ENCODE results near the gene KCNT1. TPM values are rescaled to one million over a fixed set of nuclear protein-coding genes. Genes with fewer than 3 reads are reported as not detected.

The KCNT1 gene
- total RNA-seq, 1 donor from 2014 or later = not detected

DNA sequence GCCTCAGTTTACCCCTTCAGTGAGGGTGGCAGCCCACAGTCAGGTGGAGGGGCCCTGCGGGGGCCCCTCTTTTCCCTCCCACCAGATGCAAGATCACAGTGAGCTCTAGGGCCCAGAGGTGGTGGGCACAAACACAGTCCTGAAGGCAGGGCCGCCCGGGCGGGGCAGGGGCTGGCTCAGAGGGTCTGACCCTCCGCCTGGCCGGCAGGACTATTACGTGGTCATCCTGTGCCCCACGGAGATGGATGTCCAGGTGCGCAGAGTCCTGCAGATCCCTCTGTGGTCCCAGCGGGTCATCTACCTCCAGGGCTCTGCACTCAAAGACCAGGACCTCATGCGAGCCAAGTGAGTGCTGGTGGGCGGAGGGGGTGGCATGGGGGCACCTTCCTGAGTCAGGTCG lies 63.4 kb downstream of the KCNT1 start:
- DNase-seq (ENCODE audit: low read depth in 2 of 2) = no peak

DNA sequence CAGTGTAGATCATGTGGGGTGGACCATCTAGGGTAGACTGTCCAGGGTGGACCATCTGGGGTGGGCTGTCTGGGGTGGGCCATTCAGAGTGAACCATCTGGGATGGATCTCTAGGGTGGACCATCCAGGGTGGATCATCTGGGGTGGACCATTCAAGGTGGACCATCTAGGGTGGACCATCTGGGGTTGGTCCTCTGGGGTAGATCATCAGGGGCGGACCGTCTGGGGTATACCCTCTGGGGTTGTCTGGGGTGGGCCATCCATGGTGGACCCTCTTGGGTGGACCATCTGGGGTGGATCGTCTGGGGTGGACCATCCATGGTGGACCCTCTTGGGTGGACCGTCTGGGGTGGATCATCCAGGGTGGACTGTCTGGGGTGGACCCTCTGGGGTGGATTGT lies 64.3 kb downstream of the KCNT1 start:
- DNase-seq (ENCODE audit: low read depth in 2 of 2) = no peak

DNA sequence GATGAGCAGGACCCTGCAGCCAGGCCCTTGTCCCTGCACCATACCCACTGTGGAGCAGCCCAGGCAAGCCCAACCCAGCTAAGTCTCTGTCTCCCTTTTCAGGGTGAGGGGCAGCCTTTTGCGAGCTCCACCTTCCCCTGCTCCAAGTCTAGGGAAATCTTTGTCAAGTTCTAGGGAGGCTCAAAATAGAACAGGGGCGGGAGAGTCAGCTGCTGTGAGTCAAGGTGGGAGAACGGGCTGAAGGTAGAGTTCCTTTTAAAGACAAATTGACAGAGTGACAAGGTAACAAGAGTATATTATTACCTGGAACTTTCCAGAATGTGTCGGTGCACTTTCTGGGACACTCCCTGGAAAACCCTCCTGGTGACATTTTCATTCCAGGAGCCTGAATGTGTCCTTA lies 64.7 kb downstream of the KCNT1 start:
- no peak for DNase-seq (ENCODE audit: low read depth in 2 of 2)

DNA sequence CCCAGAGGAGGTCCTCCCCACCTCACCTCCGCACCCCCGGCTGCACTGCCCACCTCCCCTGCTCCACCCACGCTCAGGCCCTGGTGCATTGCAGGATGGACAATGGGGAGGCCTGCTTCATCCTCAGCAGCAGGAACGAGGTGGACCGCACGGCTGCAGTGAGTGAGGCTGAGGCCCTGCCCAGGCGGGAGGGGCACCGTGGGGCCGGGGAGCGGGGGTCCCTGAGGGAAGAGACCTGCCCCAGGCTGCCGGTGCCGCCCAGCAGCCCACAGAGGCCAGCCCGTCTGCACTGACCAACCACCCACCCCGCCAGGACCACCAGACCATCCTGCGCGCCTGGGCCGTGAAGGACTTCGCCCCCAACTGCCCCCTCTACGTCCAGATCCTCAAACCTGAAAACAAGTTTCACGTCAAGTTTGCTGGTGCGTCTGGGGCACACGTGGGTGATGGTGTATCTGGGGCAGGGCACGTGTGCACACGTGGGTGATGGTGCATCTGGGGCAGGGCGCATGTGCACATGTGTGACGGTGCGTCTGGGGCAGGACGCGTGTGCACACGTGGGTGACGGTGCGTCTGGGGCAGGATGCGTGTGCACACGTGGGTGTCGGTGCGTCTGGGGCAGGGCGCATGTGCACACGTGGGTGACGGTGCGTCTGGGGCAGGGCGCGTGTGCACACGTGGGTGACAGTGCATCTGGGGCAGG lies 66.7 kb downstream of the KCNT1 start:
- DNase-seq (ENCODE audit: low read depth in 2 of 2) = no peak

DNA sequence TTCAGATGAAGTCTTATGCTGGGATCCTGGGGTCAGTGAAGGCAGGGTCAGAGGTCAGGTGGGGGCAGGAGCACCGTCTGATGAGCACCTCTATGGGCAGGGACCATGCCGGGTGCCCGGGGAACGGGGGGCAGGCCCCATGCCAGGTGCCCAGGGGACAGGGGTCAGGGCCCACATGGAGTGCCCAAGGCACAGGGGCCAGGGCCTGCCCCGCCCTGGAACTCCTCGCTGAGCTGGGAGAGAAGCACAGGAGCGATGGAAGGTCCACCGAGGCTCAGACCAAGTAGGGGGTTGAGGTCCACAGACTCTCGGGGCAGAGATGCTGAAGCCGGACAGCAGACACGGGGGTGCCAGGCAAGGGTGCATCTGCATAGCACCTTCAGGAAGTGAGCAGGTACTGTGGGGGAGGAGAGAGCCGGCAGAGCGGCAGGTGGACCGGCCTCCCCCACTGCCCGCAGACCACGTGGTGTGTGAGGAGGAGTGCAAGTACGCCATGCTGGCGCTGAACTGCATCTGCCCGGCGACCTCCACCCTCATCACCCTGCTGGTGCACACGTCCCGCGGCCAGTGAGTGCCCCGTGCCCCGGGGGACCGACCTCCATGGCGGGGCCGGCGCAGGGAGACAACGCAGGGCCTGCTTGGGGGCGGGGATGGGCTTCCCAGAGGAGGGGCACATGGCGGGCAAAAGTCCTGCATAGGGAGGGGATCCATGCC lies 67.7 kb downstream of the KCNT1 start:
- no peak for DNase-seq (ENCODE audit: low read depth in 2 of 2)

DNA sequence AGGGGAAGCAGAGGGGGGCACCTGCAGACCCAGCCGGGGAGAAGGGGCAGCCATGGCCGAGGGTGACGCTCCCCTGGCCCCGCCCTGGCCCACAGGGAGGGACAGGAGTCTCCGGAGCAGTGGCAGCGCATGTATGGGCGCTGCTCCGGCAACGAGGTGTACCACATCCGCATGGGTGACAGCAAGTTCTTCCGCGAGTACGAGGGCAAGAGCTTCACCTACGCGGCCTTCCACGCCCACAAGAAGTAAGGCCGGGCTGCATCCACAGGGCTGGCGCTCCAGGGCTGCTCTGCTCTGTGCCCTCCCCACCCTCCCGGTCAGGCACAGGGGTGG lies 68.2 kb downstream of the KCNT1 start:
- no peak for DNase-seq (ENCODE audit: low read depth in 2 of 2)

DNA sequence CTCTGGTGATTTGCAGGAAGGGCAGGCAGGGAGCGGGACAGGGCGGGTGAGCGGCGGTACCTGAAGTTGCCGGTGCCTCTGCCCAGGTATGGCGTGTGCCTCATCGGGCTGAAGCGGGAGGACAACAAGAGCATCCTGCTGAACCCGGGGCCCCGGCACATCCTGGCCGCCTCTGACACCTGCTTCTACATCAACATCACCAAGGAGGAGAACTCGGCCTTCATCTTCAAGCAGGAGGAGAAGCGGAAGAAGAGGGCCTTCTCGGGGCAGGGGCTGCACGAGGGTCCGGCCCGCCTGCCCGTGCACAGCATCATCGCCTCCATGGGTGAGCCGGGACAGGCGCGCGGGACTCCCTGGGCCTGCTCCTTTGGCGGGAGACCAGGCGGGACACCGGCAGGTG lies 68.8 kb downstream of the KCNT1 start:
- DNase-seq (ENCODE audit: low read depth in 2 of 2) = no peak

DNA sequence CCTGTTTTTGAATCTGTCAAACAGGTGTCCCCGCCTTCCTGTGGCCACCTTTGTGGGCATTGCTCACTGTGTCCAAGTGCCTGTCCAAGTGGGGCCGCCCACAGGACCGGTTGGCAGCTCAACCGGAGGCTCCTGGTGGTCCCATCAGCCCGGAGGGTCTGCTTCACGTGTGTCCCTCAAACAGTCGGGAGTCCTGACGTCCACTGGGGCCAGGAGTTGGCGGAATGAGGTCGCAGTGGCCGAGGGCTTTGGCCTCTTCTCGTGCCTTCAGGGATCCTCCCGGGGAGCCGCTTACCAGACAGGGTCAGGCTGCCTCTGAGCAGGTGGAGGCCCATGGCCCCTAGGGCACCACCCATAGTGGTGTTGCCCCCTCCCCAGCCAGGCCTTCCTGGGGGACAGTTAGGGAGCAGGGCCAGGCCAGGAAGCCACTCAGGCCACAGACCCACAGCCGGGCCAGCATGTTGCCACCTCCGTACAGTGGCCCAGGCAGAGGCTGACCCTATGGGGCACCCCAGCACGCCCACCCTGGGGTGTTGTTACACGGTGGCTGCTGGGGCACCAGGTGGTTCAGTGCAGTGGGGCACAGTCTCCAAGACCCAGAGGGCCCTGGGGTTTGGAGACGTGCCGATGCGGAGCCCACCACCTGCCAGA lies 69.5 kb downstream of the KCNT1 start:
- no peak for DNase-seq (ENCODE audit: low read depth in 2 of 2)

DNA sequence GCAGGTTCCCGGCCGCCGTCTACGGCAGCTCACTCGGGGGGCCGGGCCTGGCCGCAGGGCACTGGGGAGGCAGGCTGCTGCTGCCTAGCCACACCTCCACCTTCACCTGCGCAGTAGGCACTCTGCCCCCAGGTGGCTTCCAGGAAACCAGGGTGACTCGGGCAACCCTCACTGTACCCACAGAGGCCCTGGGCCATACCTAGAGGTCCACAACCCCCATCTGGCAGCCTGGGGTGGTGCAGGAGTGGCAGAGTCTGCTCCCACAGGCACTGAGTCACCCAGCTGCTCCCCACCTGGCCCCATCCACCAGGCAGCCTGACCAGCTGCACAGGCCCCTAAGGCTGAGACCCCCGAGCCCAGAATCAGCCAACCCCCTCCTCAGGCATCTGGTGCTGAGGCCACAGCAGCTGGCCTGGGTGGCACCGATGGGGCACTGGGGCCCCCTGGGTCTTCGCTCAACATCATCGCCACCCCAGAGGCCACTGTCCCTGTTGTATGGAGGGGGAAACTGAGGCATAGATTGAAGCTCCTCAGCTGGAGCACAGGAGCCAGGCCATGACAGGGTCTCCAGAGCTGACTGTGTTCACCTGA lies 70.2 kb downstream of the KCNT1 start:
- DNase-seq (ENCODE audit: low read depth in 2 of 2) = no peak

DNA sequence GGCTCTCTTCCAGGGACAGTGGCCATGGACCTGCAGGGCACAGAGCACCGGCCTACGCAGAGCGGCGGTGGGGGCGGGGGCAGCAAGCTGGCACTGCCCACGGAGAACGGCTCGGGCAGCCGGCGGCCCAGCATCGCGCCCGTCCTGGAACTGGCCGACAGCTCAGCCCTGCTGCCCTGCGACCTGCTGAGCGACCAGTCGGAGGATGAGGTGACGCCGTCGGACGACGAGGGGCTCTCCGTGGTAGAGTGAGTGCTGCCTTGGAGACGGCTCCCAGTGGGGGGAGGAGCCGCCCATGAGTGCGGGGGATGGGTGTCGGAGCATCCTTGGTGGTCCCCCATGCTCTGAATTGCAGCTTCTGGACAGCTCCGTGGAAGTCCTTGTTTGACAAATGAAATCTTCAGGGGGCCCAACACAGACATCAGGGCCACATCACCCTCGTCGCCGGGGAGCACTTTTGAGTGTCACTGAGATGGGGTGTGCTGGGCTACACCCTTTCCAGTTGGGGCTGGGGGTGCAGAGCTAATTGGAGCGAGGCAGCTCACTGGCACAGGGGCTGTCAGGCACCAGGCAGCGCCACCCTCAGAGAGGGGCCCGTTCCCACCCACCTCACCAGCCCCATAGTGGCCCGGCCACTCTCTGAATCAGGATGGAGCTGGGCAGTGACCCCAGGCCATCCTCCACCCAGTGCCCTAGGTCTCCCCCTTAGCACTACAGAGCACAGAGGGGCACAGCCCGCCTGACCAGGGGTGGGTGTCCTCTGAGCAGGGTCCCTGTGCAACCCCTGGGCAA lies 70.9 kb downstream of the KCNT1 start:
- no peak for DNase-seq (ENCODE audit: low read depth in 2 of 2)

DNA sequence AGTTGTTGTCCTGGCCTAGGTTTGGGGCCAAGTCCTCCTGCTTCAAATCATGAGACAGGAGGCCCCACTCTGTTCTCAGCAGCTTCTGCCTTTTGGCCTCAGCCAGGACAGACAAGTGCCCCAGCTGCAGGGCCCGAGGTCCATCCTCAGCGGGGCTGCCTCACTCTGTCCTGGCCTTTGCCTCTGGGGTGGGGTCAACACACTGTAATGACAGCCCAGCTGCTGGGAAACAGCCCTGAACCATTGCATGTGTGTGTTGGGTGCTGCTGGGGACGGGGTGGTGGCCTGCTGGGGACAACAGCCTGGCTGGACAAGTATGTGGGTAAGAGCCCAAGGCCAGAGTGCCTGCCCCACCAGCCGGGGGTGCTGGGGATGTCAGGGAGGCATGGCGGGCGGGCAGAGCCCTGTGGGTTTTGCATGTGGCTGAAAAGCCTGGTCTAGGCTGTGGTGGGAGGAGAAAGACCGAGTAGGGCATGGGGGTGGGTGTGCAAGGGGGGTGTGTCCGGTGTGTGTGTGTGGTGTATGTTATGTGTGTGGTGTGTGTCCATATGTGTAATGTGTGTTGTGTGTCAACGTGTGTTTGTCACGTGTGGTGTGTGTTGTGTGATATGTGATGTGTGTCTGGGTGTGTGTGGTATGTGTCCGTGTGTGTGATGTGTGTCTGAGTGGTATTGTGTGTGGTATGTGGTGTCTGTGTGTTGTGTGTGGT lies 71.7 kb downstream of the KCNT1 start:
- DNase-seq (ENCODE audit: low read depth in 2 of 2) = no peak

DNA sequence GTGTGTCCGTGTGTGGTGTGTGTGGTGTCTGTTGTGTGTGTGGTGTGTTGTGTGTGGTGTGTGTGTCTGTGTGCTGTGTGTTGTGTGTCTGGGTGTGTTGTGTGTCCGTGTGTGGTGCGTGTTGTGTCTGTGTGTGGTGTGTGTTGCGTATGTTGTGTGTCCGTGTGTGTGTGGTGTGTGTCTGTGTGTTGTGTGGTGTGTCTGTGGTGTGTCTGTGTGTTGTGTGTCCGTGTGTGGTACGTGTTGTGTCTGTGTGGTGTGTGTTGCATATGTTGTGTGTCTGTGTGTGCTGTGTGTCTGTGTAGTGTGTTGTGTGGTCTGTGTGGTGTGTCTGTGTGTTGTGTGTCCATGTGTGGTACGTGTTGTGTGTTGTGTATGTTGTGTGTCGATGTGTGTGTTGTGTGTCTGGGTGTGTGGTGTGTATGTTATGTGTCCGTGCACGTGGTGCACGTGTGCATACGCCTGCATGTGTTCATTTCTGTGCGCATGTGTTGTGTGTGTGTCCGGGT lies 72.3 kb downstream of the KCNT1 start:
- no peak for DNase-seq (ENCODE audit: low read depth in 2 of 2)

DNA sequence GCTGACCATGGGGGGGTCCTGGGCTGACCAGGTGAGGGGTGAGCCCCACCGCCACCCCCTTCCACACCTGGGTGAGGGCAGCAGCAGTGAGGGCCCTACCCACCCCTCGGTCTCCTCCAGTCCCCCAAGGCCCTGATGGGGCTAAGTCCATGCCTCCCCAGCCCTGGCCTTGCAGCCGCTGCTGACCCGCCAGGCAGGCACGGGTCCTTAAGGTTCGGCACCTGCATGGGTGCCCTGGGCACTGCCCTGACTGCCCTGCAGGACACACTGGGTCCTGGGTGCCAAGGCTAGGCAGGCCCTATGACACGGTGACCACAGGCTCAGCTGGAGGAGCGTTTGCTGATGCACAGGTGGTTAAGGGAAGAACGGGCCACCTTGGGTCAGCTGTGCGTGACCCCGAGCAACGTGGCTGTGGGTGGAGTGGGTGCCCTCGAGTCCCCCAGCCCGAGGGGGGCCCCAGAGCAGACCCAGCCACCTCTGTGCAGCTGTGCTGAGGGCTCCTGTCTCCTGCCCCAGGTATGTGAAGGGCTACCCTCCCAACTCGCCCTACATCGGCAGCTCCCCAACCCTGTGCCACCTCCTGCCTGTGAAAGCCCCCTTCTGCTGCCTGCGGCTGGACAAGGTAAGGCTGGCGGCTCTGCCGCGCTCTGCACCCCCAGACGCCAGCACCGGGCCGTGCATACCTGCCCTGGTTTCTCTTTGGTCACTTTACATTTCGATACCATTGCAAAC lies 73.0 kb downstream of the KCNT1 start:
- no peak for DNase-seq (ENCODE audit: low read depth in 2 of 2)

DNA sequence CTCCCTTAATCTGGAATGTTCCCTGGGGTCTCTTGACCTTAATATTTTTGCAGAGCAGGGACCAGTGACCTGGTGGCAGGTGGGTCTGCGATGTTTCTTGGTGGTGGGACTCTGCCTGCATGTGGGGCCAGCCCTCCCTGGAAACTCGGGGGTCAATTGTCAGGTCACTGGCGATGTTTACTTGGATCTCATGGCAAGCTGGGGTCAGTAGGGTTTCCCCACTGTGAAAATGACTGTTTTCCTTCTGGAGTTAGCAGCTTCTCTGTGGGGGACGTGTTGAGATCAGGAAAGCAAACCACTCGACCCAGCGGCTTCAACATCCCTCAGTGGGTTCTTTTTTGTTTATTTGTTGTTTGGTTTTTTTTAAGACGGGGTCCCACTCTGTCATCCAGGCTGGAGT lies 73.9 kb downstream of the KCNT1 start:
- DNase-seq (ENCODE audit: low read depth in 2 of 2) = no peak

DNA sequence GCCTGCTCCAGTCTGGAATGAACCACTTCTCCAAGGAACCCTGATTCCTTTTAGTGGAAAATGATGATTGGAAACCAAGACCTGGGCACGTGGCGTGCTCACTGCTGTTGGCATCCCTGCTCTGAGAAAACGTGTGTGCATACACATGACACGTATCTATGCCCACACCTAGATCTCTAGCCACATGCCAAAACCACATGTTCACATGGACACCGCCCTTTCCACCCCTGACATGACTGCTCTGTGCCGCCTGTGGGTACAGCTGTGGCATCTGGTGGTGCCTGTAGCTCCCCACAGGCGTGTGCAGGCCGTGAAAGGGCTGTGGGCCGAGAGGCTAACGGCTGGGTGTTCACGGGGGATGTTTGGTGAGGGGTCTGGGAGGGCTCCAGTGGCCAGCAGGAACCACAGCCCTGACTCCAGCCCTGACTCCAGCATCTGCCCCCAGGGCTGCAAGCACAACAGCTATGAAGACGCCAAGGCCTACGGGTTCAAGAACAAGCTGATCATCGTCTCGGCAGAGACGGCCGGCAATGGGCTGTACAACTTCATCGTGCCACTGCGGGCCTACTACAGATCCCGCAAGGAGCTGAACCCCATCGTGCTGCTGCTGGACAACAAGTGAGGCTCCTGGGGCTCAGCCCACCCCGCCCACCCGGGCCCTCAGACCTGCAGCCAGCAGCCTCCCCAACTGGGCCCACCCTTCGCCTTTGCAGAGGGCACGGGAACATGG lies 75.1 kb downstream of the KCNT1 start:
- DNase-seq (ENCODE audit: low read depth in 2 of 2) = no peak

DNA sequence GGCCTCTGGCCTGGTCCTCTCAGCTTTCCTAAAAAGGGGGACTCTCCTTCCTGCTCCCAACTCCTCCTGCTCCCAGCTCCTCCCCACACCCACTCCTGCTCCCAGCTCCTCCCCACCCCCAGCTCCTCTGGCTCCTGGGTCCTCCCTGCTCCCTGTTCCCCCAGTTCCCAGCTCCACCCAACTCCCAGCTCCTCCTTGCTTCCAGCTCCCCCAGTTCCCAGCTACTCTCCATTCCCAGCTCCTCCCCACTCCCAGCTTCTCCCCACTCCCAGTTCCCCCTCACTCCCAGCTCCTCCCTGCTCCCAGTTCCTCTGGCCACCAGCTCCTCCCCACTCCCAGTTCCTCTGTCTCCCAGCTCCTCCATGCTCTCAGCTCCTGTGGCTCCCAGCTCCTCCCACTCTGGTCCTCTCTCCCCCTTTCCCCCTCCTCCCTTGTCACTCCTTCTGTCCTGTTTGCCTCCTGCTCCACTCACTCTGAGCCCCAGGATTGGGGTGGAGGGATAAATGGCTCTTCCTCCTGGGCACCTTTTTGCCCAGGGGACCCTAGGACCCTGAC lies 75.7 kb downstream of the KCNT1 start:
- no peak for DNase-seq (ENCODE audit: low read depth in 2 of 2)

DNA sequence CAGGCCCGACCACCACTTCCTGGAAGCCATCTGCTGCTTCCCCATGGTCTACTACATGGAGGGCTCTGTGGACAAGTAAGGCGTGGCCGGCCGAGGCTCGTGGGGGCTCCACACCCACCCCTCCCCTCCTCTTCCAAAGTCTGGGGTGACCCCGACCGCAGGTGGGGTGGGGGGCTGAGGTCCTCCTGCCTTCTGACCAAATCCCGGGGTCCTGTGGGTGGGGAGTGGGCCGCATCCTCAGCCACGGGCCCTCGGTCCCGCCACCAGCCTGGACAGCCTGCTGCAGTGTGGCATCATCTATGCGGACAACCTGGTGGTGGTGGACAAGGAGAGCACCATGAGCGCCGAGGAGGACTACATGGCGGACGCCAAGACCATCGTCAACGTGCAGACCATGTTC lies 76.4 kb downstream of the KCNT1 start:
- DNase-seq (ENCODE audit: low read depth in 2 of 2) = no peak

DNA sequence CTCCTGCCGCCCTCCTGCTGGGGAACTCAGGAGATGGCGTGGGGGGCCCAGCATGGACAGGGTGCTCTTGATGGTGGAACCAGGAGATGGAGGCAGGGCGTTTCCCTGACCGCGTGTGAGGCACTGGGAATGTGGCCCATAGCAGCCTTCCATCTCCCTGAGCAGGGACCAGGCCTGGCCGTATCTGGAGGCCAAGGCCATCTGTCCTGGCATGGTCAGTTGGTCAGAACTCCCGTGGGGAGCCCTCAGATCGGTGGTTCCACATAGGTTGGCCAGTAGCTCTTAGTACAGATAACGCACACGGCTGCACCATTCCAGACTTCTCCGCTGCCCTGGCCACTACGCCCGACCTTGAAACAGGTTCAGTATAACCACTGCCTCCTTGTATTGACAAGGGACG lies 77.6 kb downstream of the KCNT1 start:
- DNase-seq (ENCODE audit: low read depth in 2 of 2) = no peak

DNA sequence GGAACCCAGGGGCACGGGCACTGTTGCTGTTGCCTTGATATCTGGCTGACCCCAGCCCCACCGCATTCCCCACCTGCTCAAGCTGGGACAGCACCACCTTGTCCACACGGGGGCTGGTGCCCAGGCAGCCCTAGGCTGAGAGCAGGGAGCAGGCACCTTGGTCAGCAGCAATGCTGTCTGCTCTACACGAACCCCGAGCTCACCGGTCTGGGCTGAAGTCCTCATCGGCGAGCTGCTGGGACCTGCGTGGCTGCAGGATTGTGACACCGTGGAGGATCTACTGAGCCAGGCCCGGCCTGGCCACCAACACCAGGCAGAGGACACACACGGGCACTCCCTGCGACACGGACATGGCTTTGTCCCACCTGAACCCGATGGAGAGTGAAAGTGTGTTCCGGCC lies 78.1 kb downstream of the KCNT1 start:
- no peak for DNase-seq (ENCODE audit: low read depth in 2 of 2)

All from dermis microvascular lymphatic vessel endothelial cell (primary cell).